GM12891 (cell line): ENCODE data around the gene PSME4.
"Not testable (repeated sequence)": the region's sequence is repeated elsewhere in the genome, so short reads cannot be mapped to it uniquely, and the experiment has no call there.

Source experiments
- POLR2A ChIP-seq: IDR thresholded peaks from 2 replicates; pipeline ENCODE4 v1.6.1; 2011; ENCODE audit warnings: low read depth, low read length, control low read depth
- POLR2AphosphoS5 ChIP-seq: IDR thresholded peaks from 2 replicates; pipeline ENCODE4 v1.6.1; 2011; ENCODE audit warnings: low read depth, low read length, control low read depth

- TF ChIP-seq POLR2A, POLR2AphosphoS5: not testable (repeated sequence)
These were observed 9.1 kb downstream of the PSME4 start for GRCh38 chr2:53961478-53962216.
